HCT116 (cell line): Measurements from ENCODE around the gene SPCS3. TPM values are rescaled to one million over a fixed set of nuclear protein-coding genes. Genes with fewer than 3 reads are reported as not detected.

ENCODE experiments used
- ATAC-seq: fragments of 200-7000 bp; cut with Tn5 transposase; 2 replicates; pipeline ENCODE4 v1.9.1; 2020; ENCODE audit warnings: mild to moderate bottlenecking, moderate library complexity
- BruUV-seq: library from RNA; stranded (reverse); fragments of 400-500 nt; replicated peaks from 2 replicates; lab custom pipeline; 2021; lab: Mats Ljungman, UMichigan
- CTCF ChIA-PET: fragments of 300-600 bp; sonication (Branson Sonifier 250); formaldehyde crosslinking; loops from one replicate; lab custom pipeline; 2021; ENCODE audit warnings: antibody characterized with exemption; lab: Charles Lee
- POLR2A ChIA-PET: fragments of 300-600, 350-600 bp; sonication (Branson Sonifier 250); formaldehyde crosslinking; loops from one replicate; lab custom pipeline; 2021; ENCODE audit warnings: antibody characterized with exemption; lab: Charles Lee
- RAD21 ChIA-PET, 2 experiments: fragments of 300-600 bp; sonication (Branson Sonifier 250); formaldehyde crosslinking; loops; one replicate each; lab custom pipeline; 2023; ENCODE audit warnings: low total read pairs in 2 of 2; ENCODE audit not compliant: uncharacterized antibody in 2 of 2, unreplicated experiment in 2 of 2, low non-redundant PET in 1 of 2; lab: Charles Lee
- DNase-seq: peaks from one replicate; pipeline ENCODE4 v3.0.0-alpha.2; 2010; ENCODE audit warnings: low read depth, low spot score
- H2AFZ ChIP-seq: fragments of 200-600 bp; shearing (Covaris generic), sonication (generic); 2 replicates; pipeline ENCODE4 v1.6.1; 2017; ENCODE audit warnings: low read depth, mixed run types, mixed read lengths, antibody characterized with exemption, low read length; ENCODE audit not compliant: poor library complexity, severe bottlenecking
- H3K27ac ChIP-seq: 2 replicates; pipeline ENCODE4 v1.5.1; 2012; ENCODE audit warnings: low read depth, low read length
- H3K27me3 ChIP-seq: fragments of 200-600 bp; sonication (generic); 2 replicates; pipeline ENCODE4 v1.6.1; 2016; ENCODE audit warnings: mixed run types, low read length, mixed read lengths; ENCODE audit not compliant: insufficient read depth
- H3K36me3 ChIP-seq, 2 experiments: fragments of 200-500 bp in 1 of 2; fragments of 200-600 bp in 1 of 2; sonication (Bioruptor generic) in 1 of 2; sonication (generic) in 1 of 2; 2 replicates each; pipeline versions ENCODE4 v1.5.1 to v1.6.1; 2014 to 2016; ENCODE audit warnings: low read length in 2 of 2, inconsistent platforms in 1 of 2, mixed read lengths in 1 of 2, mixed run types in 1 of 2; ENCODE audit not compliant: insufficient read depth in 2 of 2, control insufficient read depth in 1 of 2
- H3K4me1 ChIP-seq, 2 experiments: fragments of 200-600 bp in 1 of 2; sonication (generic) in 1 of 2; 2 replicates each; pipeline versions ENCODE4 v1.5.1 to v1.6.1; 2012 to 2017; ENCODE audit warnings: low read length in 2 of 2, inconsistent platforms in 1 of 2, mild to moderate bottlenecking in 1 of 2, mixed read lengths in 1 of 2, mixed run types in 1 of 2, moderate library complexity in 1 of 2; ENCODE audit not compliant: insufficient read depth in 2 of 2, control insufficient read depth in 1 of 2
- H3K4me2 ChIP-seq: fragments of 200-600 bp; sonication (generic); 2 replicates; pipeline ENCODE4 v1.6.1; 2017; ENCODE audit warnings: mixed run types, low read length, mixed read lengths
- H3K4me3 ChIP-seq, 2 experiments: fragments of 200-600 bp in 1 of 2; sonication (generic) in 1 of 2; replicated peaks in 1 of 2; 2 replicates each; pipeline ENCODE4 v1.5.1; 2011 to 2016; ENCODE audit warnings: low read length in 2 of 2, control low read depth in 1 of 2, low read depth in 1 of 2, mild to moderate bottlenecking in 1 of 2, mixed read lengths in 1 of 2, mixed run types in 1 of 2
- H3K79me2 ChIP-seq: fragments of 200-600 bp; sonication (generic); 2 replicates; pipeline ENCODE4 v1.6.1; 2017; ENCODE audit warnings: mild to moderate bottlenecking, mixed run types, low read length, moderate library complexity, mixed read lengths; ENCODE audit not compliant: insufficient read depth
- H3K9ac ChIP-seq: fragments of 200-600 bp; sonication (generic); 2 replicates; pipeline ENCODE4 v1.6.1; 2016; ENCODE audit warnings: low read length, mixed read lengths
- H3K9me2 ChIP-seq: fragments of 200-600 bp; sonication (generic), shearing (Covaris generic); 2 replicates; pipeline ENCODE4 v1.6.1; 2017; ENCODE audit warnings: mixed run types, mild to moderate bottlenecking, moderate library complexity; ENCODE audit not compliant: insufficient read depth
- H3K9me3 ChIP-seq, 2 experiments: fragments of 200-500 bp in 1 of 2; fragments of 200-600 bp in 1 of 2; sonication (Bioruptor generic) in 1 of 2; sonication (generic) in 1 of 2; 2 replicates each; pipeline ENCODE4 v1.6.1; 2014 to 2017; ENCODE audit warnings: low read length in 2 of 2, mixed read lengths in 2 of 2, inconsistent platforms in 1 of 2, low read depth in 1 of 2, mild to moderate bottlenecking in 1 of 2, mixed run types in 1 of 2, moderate library complexity in 1 of 2; ENCODE audit not compliant: control insufficient read depth in 1 of 2, insufficient read depth in 1 of 2
- H4K20me1 ChIP-seq: fragments of 200-600 bp; sonication (generic), shearing (Covaris generic); 2 replicates; pipeline ENCODE4 v1.6.1; 2017; ENCODE audit warnings: mixed run types, mild to moderate bottlenecking, moderate library complexity; ENCODE audit not compliant: insufficient read depth
- CBX3 ChIP-seq: IDR thresholded peaks from 2 replicates; pipeline ENCODE4 v1.6.1; 2012; ENCODE audit warnings: low read depth
- CEBPB ChIP-seq: IDR thresholded peaks from 2 replicates; pipeline ENCODE4 v1.6.1; 2012; ENCODE audit warnings: low read depth
- CTCF ChIP-seq, 3 experiments: fragments of 200-600 bp in 1 of 3; sonication (generic) in 1 of 3; IDR thresholded peaks in 2 of 3; conservative IDR thresholded peaks in 1 of 3; 2 replicates each; pipeline ENCODE4 v1.5.1; 2012 to 2017; ENCODE audit warnings: low read depth in 2 of 3, low read length in 2 of 3, antibody characterized with exemption in 1 of 3, borderline replicate concordance in 1 of 3, control low read depth in 1 of 3, mild to moderate bottlenecking in 1 of 3, mixed read lengths in 1 of 3, mixed run types in 1 of 3, moderate library complexity in 1 of 3; ENCODE audit not compliant: insufficient read depth in 1 of 3
- EGR1 ChIP-seq: IDR thresholded peaks from 2 replicates; pipeline ENCODE4 v1.6.1; 2012; ENCODE audit warnings: low read depth
- ELF1 ChIP-seq: IDR thresholded peaks from 2 replicates; pipeline ENCODE4 v1.6.1; 2012; ENCODE audit warnings: low read depth, borderline replicate concordance
- EZH2 ChIP-seq: fragments of 200-600 bp; sonication (generic); IDR thresholded peaks from 2 replicates; pipeline ENCODE4 v1.6.1; 2017; ENCODE audit warnings: antibody characterized with exemption, mixed run types
- EZH2phosphoT487 ChIP-seq: fragments of 200-600 bp; IDR thresholded peaks from 2 replicates; pipeline ENCODE4 v1.6.1; 2018; ENCODE audit warnings: antibody characterized with exemption, borderline replicate concordance
- JUND ChIP-seq: IDR thresholded peaks from 2 replicates; pipeline ENCODE4 v1.6.1; 2012
- MAX ChIP-seq: IDR thresholded peaks from 2 replicates; pipeline ENCODE4 v1.6.1; 2012
- POLR2A ChIP-seq: IDR thresholded peaks from 2 replicates; pipeline ENCODE4 v1.7.0; 2011; ENCODE audit warnings: borderline replicate concordance; ENCODE audit not compliant: insufficient read depth, insufficient read length; ENCODE audit errors: extremely low read depth
- RAD21 ChIP-seq: IDR thresholded peaks from 2 replicates; pipeline ENCODE4 v1.6.1; 2012; ENCODE audit warnings: low read depth, mild to moderate bottlenecking
- SP1 ChIP-seq: IDR thresholded peaks from 2 replicates; pipeline ENCODE4 v1.6.1; 2012; ENCODE audit warnings: low read depth
- SRF ChIP-seq: IDR thresholded peaks from 2 replicates; pipeline ENCODE4 v1.6.1; 2012; ENCODE audit warnings: low read depth
- TCF7L2 ChIP-seq: IDR thresholded peaks from 2 replicates; pipeline ENCODE4 v1.7.0; 2011; ENCODE audit warnings: borderline replicate concordance, inconsistent platforms; ENCODE audit not compliant: insufficient read depth, insufficient read length; ENCODE audit errors: extremely low read depth
- YY1 ChIP-seq: IDR thresholded peaks from 2 replicates; pipeline ENCODE4 v1.6.1; 2011; ENCODE audit warnings: low read length, low read depth, moderate library complexity, mild to moderate bottlenecking; ENCODE audit not compliant: insufficient replicate concordance; ENCODE audit errors: extremely low read depth
- ZFX ChIP-seq: fragments of 450-650 bp; IDR thresholded peaks from 2 replicates; pipeline ENCODE4 v1.6.1; 2017
- intact Hi-C: fragments of 100-400 bp; cut with micrococcal nuclease; formaldehyde crosslinking; loops from 2 replicates; pipeline ENCODE4 v1.10.0; 2022
- total RNA-seq: library from RNA; stranded (reverse); gene quantifications from one replicate; pipeline ENCODE4 v1.2.1, GENCODE V29; 2021; ENCODE audit not compliant: unreplicated experiment

SPCS3 gene
- total RNA-seq, 1 experiment from 2014 or later, result 135 TPM

GRCh38 chr4:176287546-176287945 lies 32.2 kb upstream of the SPCS3 start:
- H3K9me3 ChIP-seq, result no peaks in the 10 kb centered on the region
- H4K20me1 ChIP-seq, result no peaks in the 10 kb centered on the region
- no peaks in the 10 kb centered on the region for H3K4me1 ChIP-seq
- ChIA-PET POLR2A (no interaction called here), CTCF (no interaction called here)
- no peak for DNase-seq
- no peak overlapping the region for H3K27ac ChIP-seq
- H3K9me2 ChIP-seq, result no peaks in the 10 kb centered on the region
- H3K79me2 ChIP-seq, result no peaks in the 10 kb centered on the region
- TF ChIP-seq JUND, result no peak
- TF ChIP-seq CEBPB, result no peak
- TF ChIP-seq SP1, result no peak
- TF ChIP-seq ELF1, result no peak
- TF ChIP-seq RAD21, result no peak
- no peak for TF ChIP-seq POLR2A
- no peak for TF ChIP-seq EZH2
- no peak for TF ChIP-seq SRF
- TF ChIP-seq YY1, result no peak
- TF ChIP-seq EZH2phosphoT487, result no peak
- TF ChIP-seq, all 23 proteins: peak for 0
- Histone ChIP-seq H3K36me3 (no peaks in the 10 kb centered on the region), H3K9ac (no peak overlapping the region), H2AFZ (no peak overlapping the region), H3K27me3 (no peaks in the 10 kb centered on the region), H3K4me2 (no peak overlapping the region), H3K4me3 (no peak overlapping the region)
- intact Hi-C loops, result no loop called here
- no peak for ATAC-seq
- RAD21 ChIA-PET, result no interaction called here
- BruUV-seq, result no TSS peak

GRCh38 chr4:176288020-176288419 lies 31.7 kb upstream of the SPCS3 start:
- POLR2A ChIA-PET, result no interaction called here
- TF ChIP-seq ZFX (no peak), SP1 (no peak), YY1 (no peak), EGR1 (no peak), CTCF (IDR thresholded peaks at IDR 0.05 in 2 of 3, conservative IDR thresholded peaks at IDR 0.05 in 1 of 3; ENCODE audit: borderline replicate concordance in 1 of 3, insufficient read depth in 1 of 3, low read depth in 2 of 3, low read length in 2 of 3) (no peak), TCF7L2 (no peak), CBX3 (no peak), MAX (no peak), ELF1 (no peak)

More at GRCh38 chr4:176288020-176288419, 31.7 kb upstream of the SPCS3 start:
- Histone ChIP-seq H4K20me1 (no peaks in the 10 kb centered on the region), H3K4me2 (no peak overlapping the region), H3K9ac (no peak overlapping the region), H3K27ac (no peak overlapping the region), H2AFZ (no peak overlapping the region), H3K9me3 (no peaks in the 10 kb centered on the region), H3K4me1 (no peaks in the 10 kb centered on the region), H3K79me2 (no peaks in the 10 kb centered on the region), H3K27me3 (no peaks in the 10 kb centered on the region), H3K9me2 (no peaks in the 10 kb centered on the region), H3K36me3 (no peaks in the 10 kb centered on the region), H3K4me3 (no peak overlapping the region)
- intact Hi-C loops, result no loop called here
- no TSS peak for BruUV-seq
- ATAC-seq (no peak), DNase-seq (no peak)
- CTCF ChIA-PET, result no interaction called here
- RAD21 ChIA-PET, result no interaction called here
